ENCODE results near the gene MTMR6.

Gene MTMR6

DNA sequence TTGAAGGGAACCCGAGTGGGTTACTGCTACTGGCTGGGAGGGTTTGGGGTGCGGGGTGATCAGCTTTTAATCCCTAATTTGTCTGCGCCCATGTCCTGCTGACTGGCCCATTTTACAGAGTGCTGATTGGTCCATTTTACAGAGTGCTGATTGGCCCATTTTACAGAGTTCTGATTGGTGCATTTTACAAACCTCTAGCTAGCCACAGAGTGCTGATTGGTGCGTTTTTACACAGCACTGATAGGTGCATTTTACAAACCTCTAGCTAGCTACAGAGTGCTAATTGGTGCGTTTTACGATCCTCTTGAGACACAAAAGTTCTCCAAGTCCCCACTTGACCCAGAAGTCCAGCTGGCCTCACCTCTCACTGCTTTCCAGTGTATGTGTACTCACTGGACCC lies 43.2 kb downstream of the MTMR6 start:
- H2AFZ ChIP-seq (ENCODE audit: low read depth, low read length, severe bottlenecking), result no peak overlapping the region

DNA sequence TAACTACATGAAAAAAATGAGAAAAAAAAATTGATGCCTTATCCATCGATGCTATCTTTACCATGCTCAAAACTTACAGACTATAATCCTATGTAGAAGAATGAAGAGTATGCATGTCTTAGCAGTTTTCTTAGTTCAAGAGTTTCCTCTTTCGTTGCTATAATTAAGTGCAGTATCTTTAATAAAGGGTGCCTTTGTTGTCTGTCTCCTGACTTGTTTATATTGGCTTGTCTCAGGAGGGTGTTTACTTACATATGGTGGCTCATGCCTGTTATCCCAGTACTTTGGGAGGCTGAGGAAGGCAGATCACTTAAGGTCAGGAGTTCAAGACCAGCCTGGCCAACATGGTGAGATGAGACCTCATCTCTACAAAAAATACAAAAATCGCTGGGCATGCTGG lies 44.3 kb downstream of the MTMR6 start:
- TF ChIP-seq, protein P1, sequence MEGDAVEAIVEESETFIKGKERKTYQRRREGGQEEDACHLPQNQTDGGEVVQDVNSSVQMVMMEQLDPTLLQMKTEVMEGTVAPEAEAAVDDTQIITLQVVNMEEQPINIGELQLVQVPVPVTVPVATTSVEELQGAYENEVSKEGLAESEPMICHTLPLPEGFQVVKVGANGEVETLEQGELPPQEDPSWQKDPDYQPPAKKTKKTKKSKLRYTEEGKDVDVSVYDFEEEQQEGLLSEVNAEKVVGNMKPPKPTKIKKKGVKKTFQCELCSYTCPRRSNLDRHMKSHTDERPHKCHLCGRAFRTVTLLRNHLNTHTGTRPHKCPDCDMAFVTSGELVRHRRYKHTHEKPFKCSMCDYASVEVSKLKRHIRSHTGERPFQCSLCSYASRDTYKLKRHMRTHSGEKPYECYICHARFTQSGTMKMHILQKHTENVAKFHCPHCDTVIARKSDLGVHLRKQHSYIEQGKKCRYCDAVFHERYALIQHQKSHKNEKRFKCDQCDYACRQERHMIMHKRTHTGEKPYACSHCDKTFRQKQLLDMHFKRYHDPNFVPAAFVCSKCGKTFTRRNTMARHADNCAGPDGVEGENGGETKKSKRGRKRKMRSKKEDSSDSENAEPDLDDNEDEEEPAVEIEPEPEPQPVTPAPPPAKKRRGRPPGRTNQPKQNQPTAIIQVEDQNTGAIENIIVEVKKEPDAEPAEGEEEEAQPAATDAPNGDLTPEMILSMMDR (IDR thresholded peaks at IDR 0.05; ENCODE audit: insufficient read depth, low read length, poor library complexity, severe bottlenecking), result no peak
- TF ChIP-seq EZH2phosphoT487 (conservative IDR thresholded peaks at IDR 0.05; ENCODE audit: low read length), result no peak
- no peaks in the 10 kb centered on the region for H3K9me3 ChIP-seq (ENCODE audit: insufficient read depth, low read length)
- H4K20me1 ChIP-seq (ENCODE audit: low read depth, low read length), result no peaks in the 10 kb centered on the region
- H2AFZ ChIP-seq (ENCODE audit: low read depth, low read length, severe bottlenecking), result no peak overlapping the region
- H3K4me3 ChIP-seq (ENCODE audit: insufficient read depth, low read length, poor library complexity, severe bottlenecking), result no peak overlapping the region
- no peaks in the 10 kb centered on the region for H3K9me2 ChIP-seq (replicated peaks; ENCODE audit: insufficient read depth, low read length)
- peaks cover 3% of the 10 kb centered on the region; the same call in 1 of the 2 replicates for H3K36me3 ChIP-seq (ENCODE audit: low read length)
- H3K79me2 ChIP-seq (ENCODE audit: insufficient read depth, low read length), result no peaks in the 10 kb centered on the region
- no peak overlapping the region for H3K9ac ChIP-seq (ENCODE audit: low read length)
- H3K4me2 ChIP-seq (ENCODE audit: low read depth, low read length, poor library complexity, severe bottlenecking), result no peak overlapping the region
- no peak overlapping the region for H3K27ac ChIP-seq (ENCODE audit: low read depth, low read length)
- no peaks in the 10 kb centered on the region for H3K27me3 ChIP-seq (ENCODE audit: low read length)
- H3F3A ChIP-seq (ENCODE audit: insufficient read depth), result 0 out of 2 replicates have a peak, but pooled peaks cover 12% of the 10 kb centered on the region

More for the DNA sequence above, 43.2 kb downstream of the MTMR6 start:
- H3K36me3 ChIP-seq (ENCODE audit: low read length), result peaks cover 3% of the 10 kb centered on the region; the same call in 1 of the 2 replicates
- no peaks in the 10 kb centered on the region for H3K79me2 ChIP-seq (ENCODE audit: insufficient read depth, low read length)
- no peaks in the 10 kb centered on the region for H4K20me1 ChIP-seq (ENCODE audit: low read depth, low read length)
- no peaks in the 10 kb centered on the region for H3K27me3 ChIP-seq (ENCODE audit: low read length)
- H3K4me3 ChIP-seq (ENCODE audit: insufficient read depth, low read length, poor library complexity, severe bottlenecking), result no peak overlapping the region
- H3K27ac ChIP-seq (ENCODE audit: low read depth, low read length), result no peak overlapping the region
- H3K9me2 ChIP-seq (replicated peaks; ENCODE audit: insufficient read depth, low read length), result no peaks in the 10 kb centered on the region
- 0 out of 2 replicates have a peak, but pooled peaks cover 15% of the 10 kb centered on the region for H3F3A ChIP-seq (ENCODE audit: insufficient read depth)
- no peak overlapping the region for H3K9ac ChIP-seq (ENCODE audit: low read length)
- no peak overlapping the region for H3K4me2 ChIP-seq (ENCODE audit: low read depth, low read length, poor library complexity, severe bottlenecking)
- no peak for TF ChIP-seq EZH2phosphoT487 (conservative IDR thresholded peaks at IDR 0.05; ENCODE audit: low read length)
- TF ChIP-seq, protein P1 (IDR thresholded peaks at IDR 0.05; ENCODE audit: insufficient read depth, low read length, poor library complexity, severe bottlenecking), result no peak
- no peaks in the 10 kb centered on the region for H3K9me3 ChIP-seq (ENCODE audit: insufficient read depth, low read length)

DNA sequence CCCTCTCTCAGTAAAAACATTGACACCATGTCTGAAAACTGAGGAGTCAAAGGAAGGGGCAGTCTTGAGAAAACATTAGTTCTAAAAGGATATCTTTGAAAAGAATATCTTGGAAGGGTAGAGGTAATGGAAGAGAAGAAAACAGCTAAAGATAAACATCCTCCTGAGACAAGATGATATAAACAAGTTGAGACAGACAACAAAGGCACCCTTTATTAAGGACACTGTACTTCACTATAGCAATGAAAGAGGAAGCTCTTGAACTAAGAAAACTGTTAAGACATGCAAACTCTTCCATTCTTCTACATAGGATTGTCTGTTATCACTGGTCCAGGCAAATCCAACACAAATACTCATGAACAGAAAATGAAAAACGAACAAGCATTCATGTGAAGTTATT lies 46.3 kb downstream of the MTMR6 start:
- Histone ChIP-seq H3K4me3 (ENCODE audit: insufficient read depth, low read length, poor library complexity, severe bottlenecking) (no peak overlapping the region), H3K4me2 (ENCODE audit: low read depth, low read length, poor library complexity, severe bottlenecking) (no peak overlapping the region)
- TF ChIP-seq, protein P1 (IDR thresholded peaks at IDR 0.05; ENCODE audit: insufficient read depth, low read length, poor library complexity, severe bottlenecking), result no peak
- no peak for TF ChIP-seq EZH2phosphoT487 (conservative IDR thresholded peaks at IDR 0.05; ENCODE audit: low read length)

More for the DNA sequence above, 46.3 kb downstream of the MTMR6 start:
- no peaks in the 10 kb centered on the region for H3K79me2 ChIP-seq (ENCODE audit: insufficient read depth, low read length)
- peaks cover 3% of the 10 kb centered on the region; the same call in 1 of the 2 replicates for H3K36me3 ChIP-seq (ENCODE audit: low read length)
- no peak overlapping the region for H3K9ac ChIP-seq (ENCODE audit: low read length)
- no peaks in the 10 kb centered on the region for H3K9me2 ChIP-seq (replicated peaks; ENCODE audit: insufficient read depth, low read length)
- 0 out of 2 replicates have a peak, but pooled peaks cover 8% of the 10 kb centered on the region for H3F3A ChIP-seq (ENCODE audit: insufficient read depth)
- no peaks in the 10 kb centered on the region for H4K20me1 ChIP-seq (ENCODE audit: low read depth, low read length)
- H2AFZ ChIP-seq (ENCODE audit: low read depth, low read length, severe bottlenecking), result no peak overlapping the region
- no peaks in the 10 kb centered on the region for H3K27me3 ChIP-seq (ENCODE audit: low read length)
- H3K9me3 ChIP-seq (ENCODE audit: insufficient read depth, low read length), result no peaks in the 10 kb centered on the region
- no peak overlapping the region for H3K27ac ChIP-seq (ENCODE audit: low read depth, low read length)
